Measurements from ENCODE around the gene PAX5.

Gene PAX5

DNA sequence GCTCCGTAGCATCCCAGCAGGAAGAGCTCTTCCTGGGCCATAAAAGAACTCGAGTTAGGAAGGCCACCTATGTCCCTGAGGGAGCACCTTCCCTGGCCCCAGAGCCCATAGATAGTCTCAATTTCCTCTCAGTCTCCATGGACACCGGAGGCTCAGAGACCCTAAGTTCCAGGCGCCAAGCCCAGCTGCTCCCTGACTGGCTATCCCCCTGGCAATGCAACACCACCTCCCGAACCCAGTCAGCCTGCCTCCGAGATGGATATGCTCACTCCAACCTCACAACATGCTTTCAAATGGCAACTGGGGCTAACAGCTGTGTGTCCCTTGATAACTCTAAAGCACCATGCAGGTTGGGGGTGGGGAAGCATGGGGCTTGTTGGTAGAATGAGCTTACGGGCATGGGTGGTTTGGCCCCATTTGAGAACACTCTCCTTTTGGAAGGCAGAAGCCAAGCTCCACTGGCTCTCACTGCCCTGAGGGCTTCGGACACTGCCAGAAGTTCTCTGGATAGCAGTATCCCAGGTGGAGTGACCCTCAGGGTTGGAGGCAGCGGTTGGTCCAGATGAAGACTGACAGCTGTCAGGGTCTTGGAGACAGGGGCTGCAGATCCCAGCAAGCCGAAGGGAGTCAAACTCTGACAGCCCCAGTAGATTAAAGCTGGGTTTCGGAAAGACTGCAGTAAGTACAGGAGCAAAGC is 165.3 kb downstream of the PAX5 start:
- H3K27me3 ChIP-seq (ENCODE audit: insufficient read depth, low read length, poor library complexity) = no peaks in the 10 kb centered on the region
- no peaks in the 10 kb centered on the region for H4K20me1 ChIP-seq (ENCODE audit: insufficient read depth, low read length)
- TF ChIP-seq EZH2 (IDR thresholded peaks at IDR 0.05; ENCODE audit: borderline replicate concordance, low read depth, low read length, severe bottlenecking) = no peak
- TF ChIP-seq, protein P1, sequence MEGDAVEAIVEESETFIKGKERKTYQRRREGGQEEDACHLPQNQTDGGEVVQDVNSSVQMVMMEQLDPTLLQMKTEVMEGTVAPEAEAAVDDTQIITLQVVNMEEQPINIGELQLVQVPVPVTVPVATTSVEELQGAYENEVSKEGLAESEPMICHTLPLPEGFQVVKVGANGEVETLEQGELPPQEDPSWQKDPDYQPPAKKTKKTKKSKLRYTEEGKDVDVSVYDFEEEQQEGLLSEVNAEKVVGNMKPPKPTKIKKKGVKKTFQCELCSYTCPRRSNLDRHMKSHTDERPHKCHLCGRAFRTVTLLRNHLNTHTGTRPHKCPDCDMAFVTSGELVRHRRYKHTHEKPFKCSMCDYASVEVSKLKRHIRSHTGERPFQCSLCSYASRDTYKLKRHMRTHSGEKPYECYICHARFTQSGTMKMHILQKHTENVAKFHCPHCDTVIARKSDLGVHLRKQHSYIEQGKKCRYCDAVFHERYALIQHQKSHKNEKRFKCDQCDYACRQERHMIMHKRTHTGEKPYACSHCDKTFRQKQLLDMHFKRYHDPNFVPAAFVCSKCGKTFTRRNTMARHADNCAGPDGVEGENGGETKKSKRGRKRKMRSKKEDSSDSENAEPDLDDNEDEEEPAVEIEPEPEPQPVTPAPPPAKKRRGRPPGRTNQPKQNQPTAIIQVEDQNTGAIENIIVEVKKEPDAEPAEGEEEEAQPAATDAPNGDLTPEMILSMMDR (IDR thresholded peaks at IDR 0.05; ENCODE audit: borderline replicate concordance, extremely low read depth, low read length, poor library complexity, severe bottlenecking) = no peak
- H3K9me3 ChIP-seq (ENCODE audit: insufficient read depth, low read length, severe bottlenecking) = no peaks in the 10 kb centered on the region
- H3K9ac ChIP-seq (ENCODE audit: low read depth, low read length) = no peak overlapping the region
- H3K79me2 ChIP-seq (ENCODE audit: insufficient read depth, low read length) = no peaks in the 10 kb centered on the region
- H3K27ac ChIP-seq (ENCODE audit: low read length) = no peak overlapping the region
- no peak overlapping the region for H3K4me2 ChIP-seq (ENCODE audit: insufficient read depth, low read length)
- no peaks in the 10 kb centered on the region for H3K36me3 ChIP-seq (ENCODE audit: insufficient read depth, low read length)
- no peak overlapping the region for H2AFZ ChIP-seq (ENCODE audit: low read depth, low read length)
- H3K4me3 ChIP-seq (ENCODE audit: low read depth in 1 of 2, low read length in 2 of 2) = no peak overlapping the region
- DNase-seq (no peak), ATAC-seq (ENCODE audit: insufficient read depth, low read depth) (no peak)
- H3K4me1 ChIP-seq (ENCODE audit: insufficient read depth, low read length) = no peaks in the 10 kb centered on the region

DNA sequence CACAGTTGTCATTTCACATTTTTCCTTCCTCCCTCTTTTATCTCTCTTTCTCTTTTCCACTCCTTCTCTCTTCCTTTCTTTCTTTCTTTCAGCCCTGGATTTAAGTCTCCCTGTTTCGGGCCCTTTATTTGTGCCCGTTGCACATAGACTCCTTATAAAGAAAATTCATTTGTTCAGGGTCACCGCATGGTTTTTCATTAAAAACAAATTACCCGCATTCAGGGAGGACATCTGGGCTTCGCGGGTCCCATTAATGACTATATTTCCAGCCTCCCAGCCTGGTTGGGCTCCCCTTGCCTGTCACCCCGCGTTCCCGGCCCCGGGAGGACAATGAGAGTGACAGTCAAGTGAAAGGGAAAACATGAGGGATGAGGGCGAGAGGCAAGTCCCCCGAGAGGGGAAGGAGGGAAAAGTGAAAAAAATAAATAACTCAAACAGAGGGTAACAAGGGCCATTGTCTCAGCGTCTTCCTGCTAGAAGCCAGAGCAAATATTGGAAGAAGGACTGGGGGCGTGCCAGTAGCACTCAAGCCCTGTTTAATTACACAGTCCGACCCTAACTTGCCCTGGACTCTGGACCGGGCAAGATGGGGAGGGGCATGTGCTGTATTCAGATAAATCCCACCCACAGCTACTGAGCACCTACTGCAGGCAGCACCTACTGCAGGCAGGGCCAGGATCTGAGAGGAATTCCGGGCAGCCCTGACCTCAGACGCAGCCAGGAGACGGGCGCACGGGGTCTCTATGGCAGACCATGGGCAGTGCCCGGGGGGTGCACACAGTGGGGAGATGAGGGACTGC is 166.2 kb downstream of the PAX5 start:
- Histone ChIP-seq H3K4me1 (ENCODE audit: insufficient read depth, low read length) (no peaks in the 10 kb centered on the region), H3K36me3 (ENCODE audit: insufficient read depth, low read length) (no peaks in the 10 kb centered on the region), H3K79me2 (ENCODE audit: insufficient read depth, low read length) (no peaks in the 10 kb centered on the region), H2AFZ (ENCODE audit: low read depth, low read length) (no peak overlapping the region), H3K27ac (ENCODE audit: low read length) (no peak overlapping the region), H3K4me2 (ENCODE audit: insufficient read depth, low read length) (no peak overlapping the region), H3K27me3 (ENCODE audit: insufficient read depth, low read length, poor library complexity) (no peaks in the 10 kb centered on the region), H3K9me3 (ENCODE audit: insufficient read depth, low read length, severe bottlenecking) (no peaks in the 10 kb centered on the region), H3K9ac (ENCODE audit: low read depth, low read length) (no peak overlapping the region), H3K4me3 (ENCODE audit: low read depth in 1 of 2, low read length in 2 of 2) (no peak overlapping the region), H4K20me1 (ENCODE audit: insufficient read depth, low read length) (no peaks in the 10 kb centered on the region)
- ATAC-seq (ENCODE audit: insufficient read depth, low read depth) (no peak), DNase-seq (no peak)
- TF ChIP-seq, protein P1 (IDR thresholded peaks at IDR 0.05; ENCODE audit: borderline replicate concordance, extremely low read depth, low read length, poor library complexity, severe bottlenecking) = no peak
- no peak for TF ChIP-seq EZH2 (IDR thresholded peaks at IDR 0.05; ENCODE audit: borderline replicate concordance, low read depth, low read length, severe bottlenecking)

DNA sequence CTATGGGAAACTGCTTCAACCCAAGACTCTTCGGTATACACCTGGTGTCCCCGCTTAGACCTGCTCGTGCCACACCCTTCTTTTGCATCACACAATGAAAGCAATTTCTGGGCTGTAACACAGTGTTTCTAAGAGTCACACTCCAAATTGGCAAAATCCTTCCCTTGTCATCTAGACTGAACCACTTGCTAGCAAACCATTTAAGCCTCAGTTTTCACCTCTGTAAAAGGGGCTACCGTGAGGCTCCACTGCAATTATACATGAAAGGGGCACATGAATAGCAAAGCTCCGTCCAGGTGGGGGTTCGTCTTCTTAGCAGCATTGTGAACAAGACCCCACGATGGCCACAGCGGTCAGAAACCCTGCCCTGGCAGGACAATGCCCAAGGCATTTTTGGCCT is 166.8 kb downstream of the PAX5 start:
- no peaks in the 10 kb centered on the region for H4K20me1 ChIP-seq (ENCODE audit: insufficient read depth, low read length)
- H3K79me2 ChIP-seq (ENCODE audit: insufficient read depth, low read length) = no peaks in the 10 kb centered on the region
- no peak overlapping the region for H2AFZ ChIP-seq (ENCODE audit: low read depth, low read length)
- H3K36me3 ChIP-seq (ENCODE audit: insufficient read depth, low read length) = no peaks in the 10 kb centered on the region
- TF ChIP-seq, protein P1 (IDR thresholded peaks at IDR 0.05; ENCODE audit: borderline replicate concordance, extremely low read depth, low read length, poor library complexity, severe bottlenecking) = no peak
- no peak for TF ChIP-seq EZH2 (IDR thresholded peaks at IDR 0.05; ENCODE audit: borderline replicate concordance, low read depth, low read length, severe bottlenecking)
- H3K4me1 ChIP-seq (ENCODE audit: insufficient read depth, low read length) = no peaks in the 10 kb centered on the region
- ATAC-seq (ENCODE audit: insufficient read depth, low read depth) (no peak), DNase-seq (no peak)
- H3K9ac ChIP-seq (ENCODE audit: low read depth, low read length) = no peak overlapping the region
- no peak overlapping the region for H3K4me3 ChIP-seq (ENCODE audit: low read depth in 1 of 2, low read length in 2 of 2)
- no peak overlapping the region for H3K4me2 ChIP-seq (ENCODE audit: insufficient read depth, low read length)
- no peak overlapping the region for H3K27ac ChIP-seq (ENCODE audit: low read length)
- H3K9me3 ChIP-seq (ENCODE audit: insufficient read depth, low read length, severe bottlenecking) = no peaks in the 10 kb centered on the region
- H3K27me3 ChIP-seq (ENCODE audit: insufficient read depth, low read length, poor library complexity) = no peaks in the 10 kb centered on the region
